Stimulated activated CD8-positive, alpha-beta memory T cell treated with anti-CD3 and anti-CD28 coated beads, Interleukin-7, amount 100 ng/mL, for 4 hours (primary cell): Measurements from ENCODE around the gene DNAL1.

Experiments used
- DNase-seq, 2 donors: peaks; one replicate each; pipeline ENCODE4 v3.0.0-alpha.2; 2020; ENCODE audit warnings: low read depth in 2 of 2

The DNAL1 gene

DNA sequence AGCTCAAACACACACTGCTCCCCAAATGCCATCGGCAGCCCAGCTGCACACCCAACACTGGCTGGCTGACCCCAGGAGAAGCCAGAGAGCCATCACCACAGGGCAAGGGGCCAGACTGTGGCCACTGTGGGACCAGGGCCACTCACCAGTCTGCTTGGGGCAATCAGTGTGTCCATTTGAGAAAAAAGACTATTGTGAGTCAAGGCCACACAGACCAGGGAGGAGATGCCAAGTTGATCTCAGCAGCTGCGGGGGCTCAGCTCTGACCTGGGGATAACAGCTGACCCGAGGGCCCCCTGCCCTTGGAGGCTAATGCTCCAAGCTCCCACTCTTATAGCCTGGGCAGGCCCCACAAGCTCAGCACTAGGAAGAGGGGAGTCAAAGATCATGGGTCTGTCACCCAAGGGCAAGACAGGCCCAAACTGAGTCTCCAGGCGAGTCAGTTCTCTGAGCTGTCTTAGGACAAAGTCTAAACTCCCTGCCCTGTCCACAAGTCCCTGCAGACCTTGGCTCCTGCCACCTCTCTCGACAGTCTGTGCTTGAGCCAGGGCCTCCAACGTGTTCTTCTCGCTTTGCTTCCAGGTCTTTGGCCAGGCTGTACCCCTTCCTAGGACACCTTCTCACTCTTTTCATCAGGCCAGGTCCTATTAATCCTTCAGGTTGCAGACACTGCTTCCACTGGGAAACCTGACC, 99.5 kb downstream of the DNAL1 start:
- DNase-seq: no peak

DNA sequence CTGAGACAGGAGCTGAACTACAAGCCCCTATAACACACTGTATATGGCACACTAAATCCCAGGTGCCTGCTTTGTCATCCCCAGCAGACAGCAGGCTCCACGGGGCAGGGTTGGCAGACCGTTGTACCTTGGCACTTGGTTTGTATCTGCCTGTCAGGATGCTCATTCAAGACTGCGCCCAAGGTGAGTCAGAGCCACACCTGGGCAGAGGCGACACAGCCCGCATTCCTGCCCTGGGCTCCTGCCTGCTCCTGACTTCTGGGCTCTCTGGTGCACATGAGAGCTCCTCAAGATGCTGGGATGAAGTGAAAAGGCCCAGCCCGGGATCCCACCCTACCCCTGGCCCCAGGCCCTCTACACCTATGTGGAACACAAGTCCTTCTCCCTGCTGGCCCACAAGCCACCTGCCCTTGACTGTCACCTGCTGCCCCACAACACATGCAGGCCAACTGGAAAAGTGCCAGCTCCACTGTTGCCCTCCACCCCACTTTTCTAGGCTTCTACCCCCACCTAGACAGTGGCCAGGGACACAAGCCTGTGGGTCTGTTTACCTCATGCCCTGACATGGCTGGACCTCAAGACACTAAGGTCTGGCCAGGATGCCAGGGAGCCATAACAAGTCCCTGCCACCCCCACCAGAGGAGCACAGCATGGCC, 100.2 kb downstream of the DNAL1 start:
- DNase-seq: no peak

DNA sequence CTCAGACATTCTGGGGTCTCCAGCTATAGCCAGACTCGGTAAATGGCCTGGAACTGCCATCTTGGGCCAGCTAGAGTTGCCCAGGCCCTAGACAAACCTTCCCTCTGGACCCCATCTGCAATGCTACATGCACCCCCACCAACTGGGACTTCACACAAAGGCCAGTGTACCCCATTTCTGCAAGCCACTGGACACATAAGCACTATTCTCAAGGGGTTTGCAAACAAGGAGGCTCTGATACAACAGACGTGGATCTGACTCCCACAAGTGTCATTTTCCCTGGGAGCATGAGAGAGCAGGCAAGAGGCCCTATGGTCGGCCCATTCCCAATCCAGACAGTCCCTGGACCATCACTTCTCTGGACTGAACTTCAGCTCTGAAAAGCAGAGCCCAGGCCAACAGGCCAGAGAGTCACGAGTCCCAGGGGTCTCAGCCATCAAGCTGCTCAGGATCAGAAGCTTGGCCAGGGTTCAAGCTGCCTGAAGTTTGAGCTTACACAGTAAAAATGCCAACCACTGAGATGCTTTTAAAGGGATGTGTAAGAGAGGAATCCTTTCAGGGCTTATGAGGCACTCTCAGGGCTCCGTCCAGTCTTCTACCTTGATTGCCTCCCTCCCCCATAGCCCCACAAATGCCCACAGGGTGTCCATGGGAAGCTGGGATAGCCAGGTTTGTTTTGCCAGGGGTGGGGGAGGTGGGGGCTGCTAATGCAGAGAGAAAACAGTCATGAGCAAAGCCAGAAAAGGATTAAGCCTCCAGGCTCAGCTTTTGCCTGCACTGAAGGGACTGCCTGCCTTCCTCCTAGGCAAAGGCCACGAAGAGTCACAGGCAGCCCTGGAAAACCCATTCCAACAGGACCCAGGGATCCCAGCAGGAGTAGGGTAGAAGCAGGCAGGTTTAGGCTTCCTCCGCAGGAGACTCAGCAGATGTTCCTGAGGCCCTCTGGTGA, 101.1 kb downstream of the DNAL1 start:
- DNase-seq: no peak

DNA sequence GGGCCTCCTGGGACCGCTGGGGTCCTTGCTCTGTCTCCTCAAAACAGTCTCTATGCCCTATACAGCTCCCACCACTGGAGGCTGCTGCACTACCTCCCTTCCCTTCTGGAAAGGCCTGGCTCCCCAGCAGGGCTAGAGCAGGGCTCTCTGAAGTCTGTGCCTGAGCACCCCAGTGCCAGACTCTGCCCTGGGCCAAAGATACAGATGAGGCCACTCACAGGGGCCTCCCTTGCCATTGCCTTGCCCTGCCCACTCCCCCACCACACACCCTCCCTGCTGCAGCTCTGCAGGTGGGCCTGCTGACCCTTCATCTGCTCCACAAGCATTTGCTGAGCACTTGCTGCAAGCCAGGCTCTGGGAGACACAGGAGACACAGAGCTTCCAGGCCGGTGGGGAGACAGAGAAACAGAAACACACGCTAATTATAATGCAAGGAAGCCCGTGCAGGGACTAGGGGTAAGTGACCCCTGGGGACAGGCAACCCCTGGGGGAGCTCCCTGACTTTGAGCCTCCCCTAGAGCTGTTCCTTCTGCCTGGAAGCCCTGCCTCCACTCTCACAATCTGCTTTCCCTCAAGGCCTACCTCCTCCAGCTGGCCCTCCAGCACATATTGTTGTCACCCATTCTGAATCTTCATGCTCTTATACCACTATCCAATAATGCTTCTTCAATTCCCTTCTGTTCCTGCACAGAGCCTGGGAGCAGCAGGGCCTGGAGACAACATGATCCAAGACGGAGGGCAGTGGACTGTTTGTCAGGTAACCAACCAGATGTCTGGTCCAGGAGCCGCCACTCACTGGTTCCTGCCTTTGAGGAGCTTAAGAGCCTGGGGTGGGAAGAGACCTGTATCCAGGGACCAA, 102.0 kb downstream of the DNAL1 start:
- DNase-seq: no peak

DNA sequence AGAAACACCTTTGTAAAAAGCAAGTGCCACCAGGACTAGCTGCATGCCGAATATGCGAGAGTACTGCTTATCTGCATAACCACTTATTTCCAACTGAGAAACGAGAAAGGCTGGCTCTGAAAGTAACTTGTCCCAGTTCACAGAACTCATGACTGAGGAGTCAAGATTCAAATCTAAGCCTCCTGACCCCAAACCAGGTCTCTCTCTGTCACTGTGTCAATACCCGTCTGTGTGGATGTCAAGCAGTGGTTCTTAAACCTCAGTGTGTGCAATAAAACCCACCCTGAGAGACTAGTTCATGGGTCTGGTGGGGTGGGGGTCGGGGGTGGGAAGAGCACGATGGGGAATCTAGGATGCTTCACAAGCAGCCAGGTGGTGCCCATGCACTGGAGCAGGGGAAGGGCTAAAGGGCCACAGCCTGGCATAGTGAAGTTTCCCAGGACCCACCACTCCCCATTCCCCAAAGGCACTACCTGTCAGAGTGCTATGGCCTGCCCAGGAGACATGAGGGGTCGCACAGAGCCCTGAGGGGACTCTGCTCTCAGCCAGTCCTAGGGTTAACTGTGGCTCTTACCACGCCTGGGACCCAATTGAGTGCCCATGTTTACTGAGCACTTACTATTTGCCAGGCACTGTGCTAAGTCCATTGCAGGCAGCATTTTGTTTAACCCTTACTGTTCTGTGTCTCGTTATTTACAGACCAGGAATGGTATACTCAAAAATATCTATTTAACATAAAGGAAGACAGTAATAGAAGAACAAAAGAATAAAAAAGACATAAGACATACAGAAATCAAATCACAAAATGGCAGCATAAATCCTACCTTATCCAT, 102.8 kb downstream of the DNAL1 start:
- DNase-seq: no peak

DNA sequence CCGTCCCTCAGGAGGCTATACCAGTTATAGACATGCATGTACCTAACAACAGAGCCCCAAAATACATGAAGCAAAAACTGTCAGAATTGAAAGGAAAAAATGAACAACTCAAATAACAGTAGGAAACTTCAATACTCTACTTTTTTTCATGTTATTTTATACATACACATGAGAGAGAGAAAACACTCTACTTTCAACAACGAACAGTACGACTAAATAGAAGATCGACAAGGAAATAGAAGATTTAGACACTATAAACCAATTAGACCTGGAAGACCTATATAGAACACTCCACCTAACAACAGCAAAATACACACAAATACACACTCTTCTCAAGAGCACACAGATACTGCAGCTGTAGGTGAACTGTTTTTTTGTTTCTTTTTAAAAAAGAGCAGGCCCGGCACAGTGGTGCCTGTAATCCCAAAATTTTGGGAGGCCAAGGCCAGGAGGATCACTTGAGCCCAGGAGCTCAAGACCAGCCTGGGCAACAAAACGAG, 104.1 kb downstream of the DNAL1 start:
- DNase-seq: no peak

DNA sequence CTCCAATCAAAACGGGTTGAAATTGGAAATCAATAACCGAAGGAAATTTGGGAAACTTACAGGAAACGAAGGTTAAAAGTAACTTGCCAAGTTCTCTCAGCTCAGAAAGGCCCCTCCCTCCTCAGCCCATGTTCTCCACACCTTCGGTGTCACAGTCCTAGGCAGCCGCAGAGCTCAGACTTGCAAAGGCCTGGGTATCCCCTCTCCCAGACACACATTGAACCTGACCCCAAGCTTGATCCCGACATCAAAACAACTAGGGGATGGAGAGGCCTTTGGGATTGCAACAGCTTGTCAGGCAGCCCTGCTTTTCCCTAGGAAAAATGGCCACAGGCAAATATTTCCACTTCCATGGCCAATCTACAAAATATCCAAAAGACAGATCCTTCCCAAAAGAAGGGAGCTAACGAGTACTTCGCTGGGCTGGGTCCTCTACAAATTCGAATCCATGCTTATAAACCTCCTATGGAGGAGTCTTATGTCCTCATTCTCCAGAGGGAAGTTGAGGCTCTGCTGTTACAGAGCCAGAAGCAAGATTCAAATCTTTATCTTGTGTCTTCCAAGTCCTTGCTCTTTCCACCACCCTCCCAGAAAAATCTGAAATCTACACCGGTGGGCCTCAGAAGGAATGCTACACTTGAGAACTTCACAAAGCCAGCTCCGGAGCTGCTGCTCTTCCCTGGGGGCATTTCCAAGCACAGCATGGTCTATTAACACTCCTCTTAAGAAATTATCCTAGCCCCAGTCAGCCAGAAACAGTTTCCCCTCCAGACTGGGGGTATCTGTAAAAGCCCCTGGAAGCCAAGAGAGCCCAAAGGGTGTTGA, 105.1 kb downstream of the DNAL1 start:
- DNase-seq: no peak

DNA sequence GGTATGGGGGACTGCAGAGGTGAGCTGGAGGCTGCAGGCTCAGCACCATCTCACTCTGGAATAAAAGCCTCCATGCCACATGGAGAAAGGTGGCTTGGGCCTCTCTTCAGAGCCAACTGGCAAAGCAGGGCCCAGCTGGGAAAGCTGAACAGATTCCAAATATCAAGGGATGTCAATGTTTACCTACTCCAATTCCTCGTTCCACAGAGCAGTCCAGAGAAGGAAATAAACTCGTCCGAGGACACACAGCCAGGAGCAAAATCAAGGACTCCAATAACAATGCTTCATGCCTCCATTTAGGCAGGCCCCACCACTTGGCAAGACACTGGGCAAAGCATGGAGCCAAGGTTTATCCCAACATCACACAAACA, 105.7 kb downstream of the DNAL1 start:
- DNase-seq: no peak

DNA sequence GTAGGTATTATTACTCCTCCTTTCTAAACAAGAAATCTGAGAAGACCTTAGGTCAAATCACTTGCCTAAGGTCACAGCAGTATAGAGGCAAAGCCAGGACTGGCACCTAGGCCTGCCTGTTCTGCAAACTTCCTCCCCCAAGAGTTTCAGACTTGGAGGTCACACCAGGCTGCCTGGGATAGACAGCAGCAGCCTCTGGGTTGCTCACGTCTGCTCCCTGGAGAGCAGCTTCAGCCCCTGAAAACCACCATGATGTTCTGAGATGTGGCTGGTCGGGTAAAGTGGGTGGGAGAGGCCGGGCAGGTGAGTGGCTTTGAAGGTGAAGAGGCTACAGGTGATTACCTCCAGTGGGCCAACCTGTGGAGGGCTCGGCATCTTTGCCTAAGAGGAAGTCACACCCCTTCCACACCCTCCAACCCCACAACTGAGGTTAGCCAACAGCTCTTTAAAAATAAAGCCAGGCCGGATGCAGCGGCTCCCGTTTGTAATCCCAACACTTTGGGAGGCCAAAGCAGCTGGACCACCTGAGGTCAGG, 106.4 kb downstream of the DNAL1 start:
- no peak for DNase-seq

DNA sequence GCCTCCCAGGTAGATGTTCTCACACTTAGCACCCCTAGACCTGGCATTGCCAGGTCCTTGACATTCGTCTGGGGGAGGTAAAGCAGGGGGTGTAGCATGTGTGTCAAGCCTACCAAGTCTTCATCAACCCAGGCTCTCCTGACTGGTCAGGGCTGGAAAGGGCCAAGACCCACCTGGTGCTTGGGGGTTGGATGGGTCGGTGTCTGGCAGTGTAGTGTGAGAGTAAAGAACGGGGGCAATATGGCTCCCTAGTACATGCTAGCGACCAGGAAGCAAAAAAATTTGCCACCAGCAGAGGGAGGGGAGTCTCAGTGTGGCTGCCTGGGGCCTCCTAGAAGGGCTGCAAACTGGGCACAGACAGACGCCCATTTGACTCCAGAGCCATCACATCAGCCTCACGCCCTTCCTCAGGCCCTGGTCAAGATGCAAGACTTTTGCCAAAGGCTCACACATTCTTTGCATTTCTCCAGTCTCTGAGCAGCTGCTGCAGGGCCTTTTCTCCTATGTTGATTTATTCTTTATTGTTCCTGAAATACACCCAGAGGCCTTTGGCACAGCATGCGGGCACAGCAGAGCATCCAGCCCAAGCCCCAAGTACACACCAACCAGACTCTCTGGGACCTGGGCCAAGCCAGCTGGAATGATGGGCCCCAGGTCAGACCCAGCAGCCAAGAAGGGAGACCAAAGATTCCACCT, 107.7 kb downstream of the DNAL1 start:
- DNase-seq: no peak
